Skeletal muscle cell (primary cell): ENCODE measurements around the gene INHBA.

Source experiments
- DNase-seq: peaks from one replicate; pipeline ENCODE4 v3.0.0-alpha.2; 2010; ENCODE audit warnings: low read depth
- H3K4me3 ChIP-seq: 2 replicates; pipeline ENCODE4 v1.5.1; 2011; ENCODE audit warnings: low read depth, mild to moderate bottlenecking, control low read depth, low read length, moderate library complexity

Gene INHBA

DNA sequence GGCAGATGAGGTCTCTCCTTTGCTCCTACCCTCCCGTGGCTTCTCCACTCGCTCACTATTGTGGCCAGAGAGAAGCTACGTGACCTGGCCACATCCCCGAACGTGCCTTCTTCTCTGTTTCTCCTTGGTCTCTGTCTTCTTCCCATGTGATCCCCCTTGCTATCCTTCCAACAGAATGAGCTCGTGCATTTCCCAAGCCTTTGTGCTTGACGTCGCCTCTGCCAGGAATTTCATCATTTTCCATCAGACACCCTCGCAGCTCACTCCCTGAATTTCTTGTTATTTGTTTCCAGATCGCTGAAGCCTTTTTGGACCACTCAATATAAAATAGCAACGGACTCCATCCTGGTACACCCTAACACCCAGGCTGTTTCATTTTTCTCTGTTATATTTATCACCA is 13.8 kb upstream of the INHBA start:
- H3K4me3 ChIP-seq = no peak overlapping the region
- no peak for DNase-seq

DNA sequence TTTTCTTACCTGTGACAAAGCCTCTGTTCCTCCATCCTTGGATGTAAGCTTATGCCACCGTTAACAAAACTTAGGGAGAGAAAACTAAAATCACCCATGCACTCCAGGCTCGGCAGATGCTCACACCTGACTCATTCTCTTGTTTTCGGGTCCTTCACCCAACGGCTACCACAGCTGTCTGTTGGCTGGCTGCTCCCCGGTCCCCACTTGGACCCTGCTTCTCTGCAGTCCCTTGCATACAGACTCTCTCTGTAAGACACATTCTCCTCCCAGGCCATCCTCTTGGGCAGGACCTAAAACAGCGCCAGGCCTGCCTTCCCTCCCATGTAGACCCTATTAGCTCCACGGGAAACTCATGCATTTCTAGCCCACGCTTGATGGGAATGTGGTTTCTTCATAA is 12.1 kb upstream of the INHBA start:
- no peak for DNase-seq
- no peak overlapping the region for H3K4me3 ChIP-seq

DNA sequence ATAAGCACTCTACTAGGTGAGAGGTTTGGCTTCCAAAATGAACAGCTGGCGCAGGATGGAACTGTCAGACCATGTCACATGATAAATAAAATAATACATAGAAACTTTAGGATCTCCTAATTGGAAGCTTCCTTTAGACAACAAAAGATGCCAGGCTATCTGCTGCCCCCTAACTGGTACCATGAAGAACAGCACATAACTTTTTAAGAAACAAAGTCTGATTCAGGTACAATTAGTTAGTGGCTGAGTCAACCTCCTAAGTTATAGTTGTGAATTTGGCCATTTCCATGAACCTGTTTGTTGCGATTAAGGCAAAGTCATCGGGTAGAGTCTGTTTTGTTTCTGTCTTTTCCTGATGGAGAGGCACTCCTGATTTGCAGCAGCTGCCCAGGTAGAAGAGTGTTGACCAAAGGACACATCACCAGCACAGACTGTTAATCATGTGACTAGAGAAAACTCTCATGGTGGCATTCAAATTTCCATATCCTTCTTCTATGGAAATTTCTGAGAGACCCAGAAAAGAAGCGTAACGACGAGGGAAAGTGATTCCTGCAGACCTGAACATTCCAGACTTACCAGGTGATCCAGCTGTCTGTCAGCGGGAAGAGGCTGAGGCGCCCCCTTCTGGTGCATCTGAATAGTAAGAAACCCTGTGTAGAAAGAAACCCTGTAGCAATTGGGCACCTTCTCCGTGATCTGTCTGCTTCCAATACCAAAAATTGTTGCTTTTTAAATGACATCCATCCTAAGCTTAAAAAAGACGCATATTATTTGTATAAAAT is 8.6 kb upstream of the INHBA start:
- DNase-seq = no peak
- H3K4me3 ChIP-seq = no peak overlapping the region

DNA sequence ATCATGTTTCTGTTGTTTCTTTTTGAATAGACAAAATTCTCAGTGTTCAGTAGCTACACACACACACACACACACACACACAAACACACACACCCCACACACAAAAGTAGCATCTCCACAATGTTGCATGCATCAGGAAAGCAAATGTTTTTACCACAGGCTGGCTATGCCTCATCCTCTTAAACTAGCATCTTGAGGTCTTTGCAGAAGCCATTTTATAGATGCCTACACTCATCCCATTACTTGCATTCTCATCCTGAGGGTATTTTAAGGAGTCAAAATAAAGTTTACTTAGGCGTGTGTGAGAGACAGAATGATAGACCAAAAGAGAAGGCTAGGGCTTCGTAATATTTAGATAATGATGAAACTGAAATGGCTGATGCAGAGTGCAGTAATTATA is 7.9 kb upstream of the INHBA start:
- H3K4me3 ChIP-seq = no peak overlapping the region
- no peak for DNase-seq

DNA sequence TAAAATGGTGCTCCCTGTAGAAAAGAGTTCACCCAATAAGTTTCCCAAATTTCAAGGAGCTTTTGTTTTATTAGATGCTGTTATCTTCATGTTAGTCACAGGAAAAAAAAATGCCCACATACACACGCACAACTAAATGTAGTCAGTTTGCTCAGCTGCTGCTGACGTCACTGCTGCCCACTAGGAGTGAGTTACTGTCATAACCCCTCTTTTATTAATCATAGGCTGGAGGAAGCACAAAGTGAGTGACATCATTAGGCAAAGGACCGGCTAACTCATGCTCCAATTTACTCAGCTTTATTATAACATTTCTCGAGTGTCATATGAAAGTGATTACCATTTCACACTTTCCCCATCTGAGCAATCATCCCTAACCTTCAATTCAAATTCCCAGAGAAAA is 6.7 kb upstream of the INHBA start:
- peak; percentile 93 for DNase-seq
- no peak overlapping the region for H3K4me3 ChIP-seq

DNA sequence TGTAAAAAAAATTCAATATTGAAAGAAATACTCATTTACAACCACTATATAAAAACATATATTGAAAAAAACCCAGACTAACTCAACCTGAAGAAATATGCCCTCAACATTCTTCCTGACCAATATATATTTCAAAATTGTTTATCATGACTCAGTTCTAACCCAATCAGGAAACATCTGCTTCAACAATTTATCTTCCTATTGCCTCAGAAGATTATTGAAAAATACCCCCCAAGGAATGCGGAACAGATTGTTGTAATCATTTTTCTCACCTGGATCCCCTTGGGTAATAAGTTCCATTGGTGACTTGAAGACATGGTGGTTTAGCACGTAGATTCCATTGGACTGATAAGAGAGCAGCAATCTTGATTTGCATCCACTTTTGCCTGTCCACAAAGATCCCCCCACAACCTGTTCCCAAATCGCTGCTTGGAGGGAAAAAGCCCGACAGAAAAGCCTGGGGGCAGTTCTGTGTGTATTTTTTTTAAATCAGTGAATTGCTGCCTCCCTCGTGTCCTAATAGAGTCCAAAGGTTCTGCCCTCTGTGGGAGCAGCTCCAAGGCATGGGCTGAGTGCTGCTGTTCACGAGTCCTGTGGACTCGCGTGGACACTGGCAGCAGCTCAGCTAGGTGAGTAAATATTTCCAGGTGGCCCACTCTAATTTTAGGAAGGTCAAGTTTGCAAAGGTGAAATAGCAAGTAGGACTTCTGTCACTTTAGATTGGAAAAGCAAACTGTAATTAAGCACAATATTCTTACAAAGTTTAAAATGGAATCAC is 5.9 kb upstream of the INHBA start:
- no peak overlapping the region for H3K4me3 ChIP-seq
- DNase-seq = no peak

DNA sequence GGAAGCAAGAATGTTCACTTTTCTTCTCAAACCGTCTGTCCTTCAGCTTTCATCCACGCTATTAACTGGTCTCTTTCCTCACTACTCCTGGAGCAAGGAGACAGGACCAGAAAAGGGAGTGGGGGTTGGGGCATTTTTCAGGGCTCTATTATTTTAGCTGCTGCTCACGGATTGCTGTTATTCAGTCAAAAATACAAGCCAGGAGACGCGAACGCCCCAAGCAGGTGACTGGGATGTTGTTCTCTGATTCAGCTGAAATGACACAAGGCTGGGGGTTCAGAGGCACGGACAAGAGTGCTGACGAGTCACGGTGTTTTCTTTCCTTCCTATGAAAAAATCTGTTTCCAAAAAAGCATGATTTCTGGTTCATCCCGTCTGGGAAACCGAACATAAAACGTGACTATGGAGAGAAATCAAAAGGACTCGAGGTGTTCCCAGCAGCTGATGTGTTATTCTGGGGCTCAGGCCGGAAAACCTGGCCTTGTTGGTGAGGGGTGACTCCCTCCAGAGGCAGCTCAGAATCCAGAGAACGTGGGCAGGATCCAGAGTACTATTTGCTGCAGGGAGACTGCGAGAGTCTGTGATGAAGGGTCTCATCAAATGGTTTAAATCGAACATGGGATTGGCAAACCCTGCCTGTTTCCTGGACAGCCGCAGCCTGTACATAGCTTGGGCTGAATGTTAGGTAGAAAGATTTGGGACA is 3.5 kb upstream of the INHBA start:
- H3K4me3 ChIP-seq = no peak overlapping the region
- DNase-seq = no peak

DNA sequence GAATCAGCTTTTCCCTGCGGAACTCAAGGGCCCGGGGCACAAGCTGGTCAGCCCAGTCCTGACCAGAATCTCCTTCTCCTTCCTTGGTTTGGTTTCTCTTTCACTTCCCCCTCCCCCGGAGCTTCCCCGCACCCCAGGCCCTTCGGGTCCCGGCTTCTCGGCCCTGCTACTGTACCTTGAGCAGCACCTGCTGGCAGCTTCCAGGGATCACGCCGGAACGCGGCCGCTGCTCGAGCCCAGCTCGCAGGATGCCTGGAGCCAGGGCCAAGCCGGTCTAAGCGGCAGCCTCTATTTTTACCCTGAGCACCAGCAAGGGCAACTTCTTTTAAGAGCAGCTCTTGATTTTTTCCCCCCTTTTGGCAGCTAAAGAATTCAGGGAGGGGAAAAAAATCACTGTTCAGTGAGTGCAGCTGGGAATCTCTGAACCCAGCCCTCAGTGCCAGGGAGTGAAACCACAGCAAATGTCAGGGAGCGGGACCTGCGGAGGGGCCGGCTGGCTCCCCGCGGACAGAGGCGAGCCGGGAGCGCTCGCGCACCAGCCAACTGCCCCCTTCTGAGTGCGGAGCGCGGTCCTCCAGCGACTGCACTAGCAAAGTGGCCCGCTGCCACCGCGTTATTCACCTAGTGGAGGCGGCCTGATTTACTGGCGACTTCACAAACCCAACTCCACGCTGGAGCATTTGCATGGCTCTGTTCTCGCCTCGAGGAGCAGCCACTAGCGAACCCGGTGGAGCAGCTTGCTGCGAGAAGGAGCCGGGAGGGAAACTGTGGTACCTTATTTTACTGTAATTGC is 2.4 kb upstream of the INHBA start:
- peak; percentile 78 for DNase-seq
- peak overlapping the region; percentile 58 for H3K4me3 ChIP-seq

DNA sequence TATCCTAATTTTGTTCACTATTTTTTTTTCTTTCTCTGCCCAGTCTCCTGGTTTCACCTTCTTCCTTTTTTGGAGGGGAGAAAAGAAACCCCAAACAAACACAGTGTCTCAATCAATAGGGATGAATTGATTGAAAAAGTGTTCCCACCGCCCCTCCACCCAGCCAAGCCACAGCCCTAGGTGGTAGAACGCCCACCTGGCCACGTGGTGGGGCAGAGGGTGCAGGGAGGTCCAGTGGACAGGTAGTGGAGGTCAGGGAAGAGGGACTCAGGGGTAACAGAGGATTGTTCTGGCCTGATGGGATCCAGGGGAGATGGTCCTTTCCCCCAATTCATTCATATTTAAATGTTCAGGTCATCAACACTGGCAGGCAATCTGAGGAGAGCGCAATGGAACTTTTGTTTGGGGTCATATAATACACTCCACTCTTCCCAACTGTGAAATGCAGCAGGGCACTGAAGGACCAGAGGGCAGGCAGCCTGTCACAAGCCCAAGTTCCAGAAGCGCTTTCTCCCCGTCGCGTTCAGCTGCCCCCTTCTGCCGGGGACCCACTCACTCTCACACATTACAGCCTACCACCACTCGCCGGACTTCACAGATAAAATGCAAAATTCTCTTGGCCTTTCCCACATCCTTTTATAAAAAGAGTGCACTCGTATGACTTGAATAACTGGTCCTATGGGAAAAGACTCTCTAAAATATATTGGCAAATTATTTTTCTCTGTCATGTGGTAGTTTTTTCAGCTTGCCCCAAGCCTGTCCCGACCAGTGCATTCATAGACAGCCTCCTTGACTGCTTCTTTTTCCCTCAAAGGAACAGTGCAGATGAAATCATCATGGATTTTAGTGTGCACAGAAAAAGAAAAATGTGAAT is 1.6 kb downstream of the INHBA start:
- DNase-seq = no peak
- H3K4me3 ChIP-seq = peak overlapping the region; percentile 74

DNA sequence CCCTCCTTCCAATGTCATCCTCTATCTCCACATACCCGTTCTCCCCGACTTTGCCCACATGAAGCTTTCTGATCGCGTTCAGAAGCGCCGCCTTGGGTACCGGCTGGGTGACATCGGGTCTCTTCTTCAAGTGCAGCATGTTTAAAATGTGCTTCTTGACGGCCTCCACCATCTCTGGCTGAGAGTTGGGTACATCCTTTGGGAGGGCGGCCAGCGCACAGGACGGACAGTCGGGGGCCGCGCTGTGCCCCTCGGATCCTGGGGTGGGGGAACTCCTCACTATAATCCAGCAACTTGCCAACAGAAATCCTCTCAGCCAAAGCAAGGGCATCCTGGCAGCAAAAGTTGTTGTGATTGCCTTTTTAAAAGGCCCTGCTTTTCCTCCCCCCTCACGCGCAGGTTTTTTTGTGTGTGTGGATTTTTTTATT is 2.8 kb downstream of the INHBA start:
- H3K4me3 ChIP-seq = peak overlapping the region; percentile 74
- no peak for DNase-seq

DNA sequence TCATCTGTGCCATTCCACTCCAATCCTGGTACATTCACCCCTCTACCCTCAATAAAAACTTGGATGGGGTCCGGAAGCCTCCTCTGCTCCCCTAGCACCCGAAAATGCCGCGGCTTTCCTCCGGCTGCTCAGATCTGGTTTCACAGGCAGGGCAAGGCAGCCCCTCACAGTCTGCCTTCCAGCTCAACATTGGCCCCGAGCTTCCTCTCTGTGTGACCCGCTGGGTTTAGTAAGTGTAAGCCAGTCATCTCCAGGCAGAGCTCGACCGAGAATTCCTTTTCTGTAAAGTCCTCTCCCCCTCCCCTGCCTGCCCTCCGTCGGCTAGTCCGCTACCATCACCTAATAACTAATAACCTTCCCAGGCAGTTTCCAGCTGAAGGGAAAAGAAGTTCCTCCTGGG is 3.4 kb downstream of the INHBA start:
- peak overlapping the region; percentile 74 for H3K4me3 ChIP-seq
- no peak for DNase-seq

DNA sequence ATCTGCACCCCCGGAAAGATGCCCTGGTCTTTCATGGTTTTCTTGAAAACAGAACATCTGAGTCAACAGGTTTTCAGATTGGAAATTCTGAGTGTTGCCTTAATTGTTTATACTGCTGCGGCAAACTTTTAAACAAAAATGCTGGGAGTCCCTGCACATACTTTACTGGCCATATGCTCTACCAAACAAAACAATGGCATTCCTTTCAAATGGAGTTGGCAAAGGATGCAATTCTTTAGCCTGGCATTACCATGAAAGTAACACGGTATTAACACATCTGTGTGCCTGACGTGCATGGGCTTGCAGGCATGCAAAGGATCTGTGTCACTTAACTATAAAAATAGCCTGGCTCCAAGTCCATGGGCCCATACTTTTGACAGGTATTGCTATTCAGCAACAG is 4.2 kb downstream of the INHBA start:
- no peak for DNase-seq
- peak overlapping the region; percentile 74 for H3K4me3 ChIP-seq

DNA sequence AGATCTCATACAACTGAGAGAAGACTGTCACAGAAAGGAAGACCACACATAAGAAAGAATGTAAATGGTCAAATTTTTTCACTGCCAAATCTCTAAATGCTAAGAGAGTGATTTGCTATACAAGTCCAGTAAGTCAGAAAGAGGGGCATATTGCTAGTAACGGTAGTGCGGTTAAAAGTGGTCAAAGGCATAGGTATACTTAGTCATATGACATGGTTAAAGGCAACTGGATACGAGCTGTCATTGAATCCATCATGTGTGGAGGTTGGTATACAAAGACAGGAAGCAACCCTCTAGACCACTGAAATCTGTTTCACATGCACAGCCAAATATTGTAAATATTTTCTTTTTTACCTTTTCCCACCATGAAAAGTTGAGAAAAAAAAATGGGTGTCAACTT is 4.8 kb downstream of the INHBA start:
- peak overlapping the region; percentile 74 for H3K4me3 ChIP-seq
- no peak for DNase-seq

DNA sequence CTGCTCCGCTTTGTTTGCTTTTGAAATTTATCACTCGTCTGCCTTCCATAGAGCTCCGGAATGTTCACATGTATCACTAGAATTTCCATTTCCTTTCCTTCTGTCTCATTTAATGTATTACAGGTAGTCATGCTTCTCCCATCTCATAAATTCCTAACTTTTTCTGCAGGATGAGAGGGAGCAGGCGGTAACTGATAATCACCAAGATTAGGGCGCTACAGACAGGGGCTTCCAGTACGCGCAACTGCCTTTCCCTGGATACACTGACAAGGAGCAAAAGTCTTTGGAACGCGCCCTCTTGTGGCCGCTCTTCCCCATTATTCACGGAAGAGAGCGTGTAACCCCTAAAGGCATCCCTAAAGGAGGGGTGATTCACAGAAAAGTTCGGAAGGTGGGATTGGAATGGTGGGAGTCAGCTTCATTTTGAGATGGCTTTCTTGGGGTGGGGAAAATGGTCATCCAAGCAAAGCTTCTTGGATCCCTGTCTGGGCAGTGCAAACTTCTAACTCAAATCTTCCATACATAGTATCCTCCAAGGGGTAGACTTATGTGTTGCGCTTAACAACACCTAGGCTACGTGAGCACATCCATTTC is 6.5 kb downstream of the INHBA start:
- H3K4me3 ChIP-seq = peak overlapping the region; percentile 74
- peak; percentile 64 for DNase-seq

DNA sequence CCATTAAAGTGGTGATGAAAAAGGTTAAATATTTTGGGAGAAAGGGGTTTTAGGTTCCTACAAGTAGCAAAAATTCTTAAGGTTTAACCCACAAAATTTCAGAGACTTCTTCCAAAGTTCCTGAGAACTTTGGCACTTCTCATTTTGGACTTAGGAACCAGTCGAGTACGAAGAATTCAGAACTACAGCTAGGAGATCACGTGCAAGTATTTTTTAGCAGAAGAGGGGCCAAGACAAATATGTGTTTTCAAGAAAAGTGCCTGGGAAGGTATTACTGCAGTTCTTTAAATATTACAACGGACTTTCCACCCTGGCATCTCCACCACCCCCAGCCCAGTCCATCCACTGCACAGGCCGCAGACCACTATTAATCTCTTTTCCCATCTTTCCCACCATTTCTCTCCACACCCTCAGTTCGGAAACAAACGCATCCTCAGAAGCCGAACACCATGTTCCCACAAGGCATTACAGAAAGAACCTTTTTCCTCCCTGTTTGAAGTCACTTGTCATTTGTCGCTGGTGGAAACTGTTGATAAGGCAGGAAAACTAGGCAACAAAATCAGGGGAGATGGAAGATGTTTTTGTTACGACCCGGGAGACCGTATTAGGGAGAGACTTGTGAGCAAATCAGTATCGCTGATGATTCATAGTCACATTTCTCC is 7.1 kb downstream of the INHBA start:
- H3K4me3 ChIP-seq = peak overlapping the region; percentile 74
- DNase-seq = no peak

DNA sequence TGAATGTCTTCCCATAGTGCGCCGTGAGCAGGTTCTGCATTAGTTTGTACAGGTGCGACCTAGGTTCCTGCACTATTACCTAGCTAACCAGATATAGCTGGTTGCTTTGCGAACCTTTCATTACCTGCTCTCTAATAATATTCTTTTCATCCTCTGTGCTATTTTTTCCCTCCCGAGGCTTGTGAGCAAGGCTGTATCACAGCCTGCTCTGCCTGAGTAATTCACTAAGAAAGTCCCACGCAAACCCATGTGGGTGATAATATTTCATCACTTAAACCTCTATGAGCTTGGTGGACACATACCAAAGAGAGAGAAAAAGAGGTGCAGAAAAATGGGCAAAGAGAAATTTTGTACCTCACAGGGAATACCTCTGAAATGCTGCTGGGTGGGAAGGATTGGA is 8.4 kb downstream of the INHBA start:
- no peak for DNase-seq
- no peak overlapping the region for H3K4me3 ChIP-seq

DNA sequence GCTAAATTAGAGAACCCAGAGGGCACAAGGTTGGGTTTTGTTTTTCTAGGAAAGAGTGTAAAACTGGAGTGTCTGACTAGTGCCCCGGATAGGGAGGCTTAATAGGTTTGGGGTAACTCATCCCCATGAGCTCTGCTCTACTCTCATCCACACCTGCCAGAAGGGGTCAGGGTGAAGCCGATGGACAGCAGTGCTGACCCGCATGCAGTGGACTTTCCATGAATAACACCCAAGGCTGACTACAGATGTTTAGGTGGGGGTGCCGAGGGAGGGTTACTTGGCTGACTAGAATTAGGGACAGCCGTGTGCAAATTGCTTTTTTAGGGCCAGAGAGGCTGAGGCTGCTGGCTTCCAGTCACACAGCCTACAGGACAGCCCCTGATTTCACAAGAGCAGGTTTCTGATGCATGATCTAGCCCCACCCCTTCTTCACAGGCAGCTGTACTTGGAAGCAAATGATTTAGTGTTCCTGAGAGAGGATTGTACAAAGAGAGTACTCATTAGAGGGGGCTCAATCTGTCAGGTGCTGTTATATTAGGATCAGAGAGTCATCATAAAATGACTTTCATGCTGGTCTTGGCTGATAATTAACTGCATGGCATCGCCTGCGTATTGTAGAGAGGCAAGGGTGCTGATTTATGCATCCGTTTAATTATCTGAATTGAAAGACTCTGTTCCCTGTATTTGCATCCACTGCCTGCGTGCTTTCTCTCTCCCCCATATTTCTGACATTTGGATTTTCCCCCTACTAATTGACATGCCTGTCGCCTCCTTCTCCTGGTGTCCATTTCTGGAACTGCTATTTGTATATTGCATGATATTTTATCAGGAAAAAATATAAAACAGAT is 9.5 kb downstream of the INHBA start:
- DNase-seq = no peak
- H3K4me3 ChIP-seq = no peak overlapping the region
